ENCODE results near the gene PARD3B.

Gene PARD3B

GRCh38 chr2:205297368-205297767 lies 752.1 kb downstream of the PARD3B start:
- no peak for DNase-seq

GRCh38 chr2:205297846-205298245 lies 752.6 kb downstream of the PARD3B start:
- no peak for DNase-seq

GRCh38 chr2:205311201-205311600 lies 765.9 kb downstream of the PARD3B start:
- DNase-seq: no peak

GRCh38 chr2:205321231-205321630 lies 776.0 kb downstream of the PARD3B start:
- DNase-seq: no peak

GRCh38 chr2:205323929-205324328 lies 778.7 kb downstream of the PARD3B start:
- DNase-seq: no peak

GRCh38 chr2:205324355-205324754 lies 779.1 kb downstream of the PARD3B start:
- DNase-seq: no peak

GRCh38 chr2:205333351-205333750 lies 788.1 kb downstream of the PARD3B start:
- no peak for DNase-seq

- no peak for DNase-seq
Measured at GRCh38 chr2:205337274-205337673, 792.0 kb downstream of the PARD3B start.

GRCh38 chr2:205338156-205338555 lies 792.9 kb downstream of the PARD3B start:
- no peak for DNase-seq

GRCh38 chr2:205343103-205343502 lies 797.8 kb downstream of the PARD3B start:
- no peak for DNase-seq

- no peak for DNase-seq
Measured at GRCh38 chr2:205346649-205347048, 801.4 kb downstream of the PARD3B start.

- no peak for DNase-seq
Measured at GRCh38 chr2:205347899-205348298, 802.6 kb downstream of the PARD3B start.

GRCh38 chr2:205352094-205352493 lies 806.8 kb downstream of the PARD3B start:
- no peak for DNase-seq

- no peak for DNase-seq
Measured at GRCh38 chr2:205352593-205352992, 807.3 kb downstream of the PARD3B start.

- no peak for DNase-seq
Measured at GRCh38 chr2:205357732-205358131, 812.5 kb downstream of the PARD3B start.

- DNase-seq: no peak
Measured at GRCh38 chr2:205358351-205358815, 813.1 kb downstream of the PARD3B start.

GRCh38 chr2:205361272-205361671 lies 816.0 kb downstream of the PARD3B start:
- DNase-seq: no peak

GRCh38 chr2:205361970-205362369 lies 816.7 kb downstream of the PARD3B start:
- DNase-seq: no peak

- DNase-seq: no peak
Measured at GRCh38 chr2:205364261-205364660, 819.0 kb downstream of the PARD3B start.

- DNase-seq: no peak
Measured at GRCh38 chr2:205366336-205367060, 821.2 kb downstream of the PARD3B start.

- DNase-seq: no peak
Measured at GRCh38 chr2:205367331-205367935, 822.2 kb downstream of the PARD3B start.

GRCh38 chr2:205369813-205370212 lies 824.5 kb downstream of the PARD3B start:
- no peak for DNase-seq

GRCh38 chr2:205370726-205371125 lies 825.5 kb downstream of the PARD3B start:
- DNase-seq: no peak

GRCh38 chr2:205372141-205372540 lies 826.9 kb downstream of the PARD3B start:
- no peak for DNase-seq
